ENCODE measurements around the gene FOXL2.

GRCh38 chr3:138914870-138915502 is 32.0 kb downstream of the FOXL2 start:
- no peak for TF ChIP-seq CTCF (conservative IDR thresholded peaks at IDR 0.05)
- no peak for TF ChIP-seq EZH2 (IDR thresholded peaks at IDR 0.05; ENCODE audit: low read depth)

Measured in PC-9 (cell line).